Stimulated activated CD4-positive, alpha-beta T cell treated with anti-CD3 and anti-CD28 coated beads, Interleukin-2, amount 100 ng/mL, for 48 hours (primary cell): ENCODE data around the gene DMGDH.

Experiments
- DNase-seq, 2 donors: peaks; one replicate each; pipeline ENCODE4 v3.0.0-alpha.2; 2020

DMGDH gene

DNA sequence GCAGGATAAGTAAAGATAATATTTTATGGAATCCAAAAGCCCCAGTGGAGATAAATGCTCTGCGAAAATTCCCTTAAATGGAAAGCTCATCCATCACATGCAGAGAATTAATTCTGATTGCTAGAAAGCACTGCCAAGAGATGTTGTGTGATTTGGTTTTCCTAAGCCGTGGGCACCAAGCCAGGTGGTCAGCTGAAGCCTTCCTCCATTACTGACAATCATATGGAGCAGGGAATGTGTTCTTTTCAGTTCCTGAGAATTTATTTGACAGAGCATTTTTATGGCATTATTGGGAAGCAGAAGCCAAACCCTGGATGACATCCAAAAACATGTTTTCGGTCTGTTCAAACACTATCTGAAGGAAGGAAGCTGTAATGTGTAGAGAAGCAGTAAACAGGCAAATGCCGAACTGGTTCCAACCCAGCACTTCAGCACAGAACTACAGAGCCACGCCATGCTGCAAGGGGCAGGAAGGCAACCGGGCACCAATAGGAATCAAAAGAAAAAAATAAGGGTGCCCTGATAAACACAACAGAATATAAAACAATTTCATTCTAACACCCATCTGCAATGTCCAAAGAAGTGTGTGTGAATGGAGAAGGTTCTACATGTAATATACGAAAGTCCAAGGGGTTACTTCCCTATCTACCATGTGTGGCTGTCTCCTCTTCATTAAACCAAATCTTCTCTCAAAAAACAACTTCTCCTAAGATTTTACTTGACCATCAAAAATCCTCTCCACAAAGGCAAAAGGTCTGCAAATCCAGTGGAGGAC, 96.6 kb downstream of the DMGDH start:
- no peak for DNase-seq

DNA sequence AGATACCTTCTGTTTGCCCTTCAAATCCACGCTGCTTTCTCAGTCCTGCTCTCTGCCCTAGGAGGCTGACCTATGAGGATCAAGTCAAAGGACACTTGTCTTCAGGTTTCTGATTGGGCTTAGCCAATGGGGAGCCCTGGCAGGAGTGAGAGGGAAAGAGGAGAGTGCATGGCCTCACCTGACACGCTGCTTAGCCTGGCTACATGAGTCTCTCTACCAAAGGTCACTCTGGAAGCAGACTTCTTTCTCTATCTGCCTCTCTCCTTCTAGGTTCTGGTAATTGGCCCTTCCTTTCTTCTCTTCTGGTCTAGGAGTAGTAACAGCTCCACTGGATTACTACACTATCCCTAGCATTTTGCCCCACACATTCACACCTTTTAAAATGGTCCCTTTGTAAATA, 97.5 kb downstream of the DMGDH start:
- DNase-seq: no peak

DNA sequence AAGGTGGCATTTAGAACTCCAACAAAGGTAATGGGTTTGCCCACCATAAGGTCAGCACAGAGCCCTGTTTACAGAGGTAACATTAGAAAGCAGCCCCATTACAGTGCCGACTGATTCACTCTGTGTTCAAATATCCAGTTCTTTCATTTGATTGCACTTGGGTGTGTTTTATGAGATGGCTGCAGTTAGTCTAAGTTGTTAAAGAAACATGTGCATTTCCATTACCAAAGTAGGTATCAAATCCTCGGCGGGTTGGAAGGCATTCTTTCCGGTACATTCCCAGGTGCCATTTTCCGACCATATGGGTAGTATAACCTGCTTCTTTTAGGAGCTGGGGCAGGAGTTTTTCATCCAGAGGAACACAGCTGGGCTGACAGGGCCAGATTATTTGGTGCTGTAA, 100.7 kb downstream of the DMGDH start:
- DNase-seq: no peak

DNA sequence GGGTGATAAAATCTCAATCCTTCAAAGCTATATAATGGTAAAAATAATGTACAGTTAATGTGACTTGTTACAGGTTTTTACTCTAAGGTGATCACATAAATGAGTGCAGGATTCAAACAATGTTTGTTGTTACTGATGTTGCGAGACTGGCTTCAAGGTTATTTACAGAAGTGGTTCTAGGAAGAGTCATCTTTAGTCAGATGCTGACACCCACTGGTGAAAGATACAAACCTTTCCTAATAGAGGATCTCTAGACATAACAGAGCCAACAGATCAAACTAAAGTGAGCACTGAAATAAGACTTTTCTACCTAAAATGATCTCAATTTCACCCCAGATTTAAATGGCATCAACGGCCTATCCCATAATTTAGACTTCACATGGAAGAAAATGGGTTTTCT, 104.6 kb downstream of the DMGDH start:
- DNase-seq: no peak

DNA sequence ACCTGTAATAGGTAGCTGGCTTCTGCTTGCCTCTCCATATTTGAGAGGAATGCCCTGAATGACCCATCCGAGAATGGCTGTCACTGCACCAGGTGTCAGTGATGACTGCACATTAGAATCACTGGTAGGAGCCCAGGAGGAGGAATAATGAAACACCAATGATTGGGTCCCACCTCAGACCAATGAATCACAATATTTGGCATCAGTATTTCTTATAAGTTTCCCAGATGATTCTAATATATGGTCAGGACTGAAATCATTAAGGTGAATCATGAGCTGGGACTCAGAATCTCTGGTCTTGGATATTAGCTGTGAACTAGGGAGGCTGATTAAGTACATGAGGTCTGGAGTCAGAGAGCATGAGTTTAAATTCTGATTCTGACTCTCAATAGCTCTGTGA, 107.7 kb downstream of the DMGDH start:
- DNase-seq: no peak

DNA sequence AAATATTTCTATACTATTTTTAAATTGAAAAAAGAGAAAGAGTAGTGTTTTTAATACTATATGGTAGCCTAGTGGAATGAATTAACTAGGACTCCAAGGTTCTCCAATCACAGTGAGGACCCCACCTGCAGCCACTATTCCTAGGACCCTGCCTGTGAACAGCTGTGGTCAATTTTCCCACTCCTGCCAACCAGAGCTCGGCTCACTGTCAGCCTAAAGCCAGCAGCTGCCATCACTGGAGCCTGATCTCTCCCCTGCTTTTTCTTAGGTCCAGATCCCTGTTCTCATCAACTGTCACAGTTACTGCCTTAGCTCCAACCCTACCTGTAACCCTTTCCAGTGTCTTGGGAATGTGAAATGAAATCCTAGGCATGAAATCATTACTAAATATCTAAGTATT, 109.7 kb downstream of the DMGDH start:
- DNase-seq: no peak

DNA sequence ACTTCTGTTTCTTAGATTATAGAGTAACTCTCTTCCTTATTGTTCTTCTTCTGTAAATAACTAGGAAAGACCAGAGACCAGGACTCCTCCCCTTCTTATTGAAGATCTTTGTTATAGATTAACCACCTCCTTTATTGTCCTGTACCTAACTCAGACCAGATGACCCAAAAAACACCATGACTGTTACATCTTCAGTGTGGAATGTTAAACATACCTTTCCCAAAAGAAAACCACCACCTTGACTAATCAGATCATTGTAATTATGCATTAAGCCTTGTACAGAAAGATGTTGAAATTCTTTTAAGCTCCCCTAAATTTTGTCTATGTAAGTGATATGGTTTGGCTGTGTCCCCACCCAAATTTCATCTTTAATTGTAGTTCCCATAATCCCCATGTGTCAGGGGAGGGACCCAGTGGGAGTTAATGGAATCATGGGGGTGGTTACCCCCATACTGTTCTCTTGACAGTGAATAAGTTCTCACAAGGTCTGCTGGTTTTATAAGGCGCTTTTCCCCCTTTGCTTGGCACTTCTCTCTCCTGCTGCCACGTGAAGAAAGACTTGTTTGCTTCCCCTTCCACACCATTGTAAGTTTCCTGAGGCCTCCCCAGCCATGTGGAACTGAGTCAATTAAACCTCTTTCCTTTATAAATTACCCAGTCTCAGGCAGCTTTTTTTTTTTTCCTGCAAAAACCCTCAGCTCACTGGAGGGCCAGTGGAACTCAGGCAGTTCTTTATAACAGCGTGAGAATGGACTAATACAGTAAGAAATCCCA, 110.6 kb downstream of the DMGDH start:
- DNase-seq: no peak

DNA sequence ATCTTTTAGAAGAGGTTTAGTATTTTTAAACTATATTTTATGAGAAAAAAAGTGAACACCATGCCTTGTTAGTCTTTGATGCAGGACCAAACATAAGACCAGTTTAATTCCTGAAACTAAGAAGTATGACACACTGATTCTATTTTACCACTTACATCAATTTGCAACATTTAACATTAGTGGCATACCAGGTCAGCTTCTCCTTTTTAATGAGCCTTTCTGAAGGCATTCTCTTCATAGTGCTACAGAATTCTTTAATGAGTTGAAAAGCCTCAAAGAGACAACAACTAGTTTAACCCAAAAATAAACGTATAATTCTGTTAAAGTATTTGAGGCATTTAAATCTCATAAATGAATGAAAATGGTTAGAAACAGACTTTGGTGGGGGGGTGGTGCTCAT, 112.6 kb downstream of the DMGDH start:
- no peak for DNase-seq

DNA sequence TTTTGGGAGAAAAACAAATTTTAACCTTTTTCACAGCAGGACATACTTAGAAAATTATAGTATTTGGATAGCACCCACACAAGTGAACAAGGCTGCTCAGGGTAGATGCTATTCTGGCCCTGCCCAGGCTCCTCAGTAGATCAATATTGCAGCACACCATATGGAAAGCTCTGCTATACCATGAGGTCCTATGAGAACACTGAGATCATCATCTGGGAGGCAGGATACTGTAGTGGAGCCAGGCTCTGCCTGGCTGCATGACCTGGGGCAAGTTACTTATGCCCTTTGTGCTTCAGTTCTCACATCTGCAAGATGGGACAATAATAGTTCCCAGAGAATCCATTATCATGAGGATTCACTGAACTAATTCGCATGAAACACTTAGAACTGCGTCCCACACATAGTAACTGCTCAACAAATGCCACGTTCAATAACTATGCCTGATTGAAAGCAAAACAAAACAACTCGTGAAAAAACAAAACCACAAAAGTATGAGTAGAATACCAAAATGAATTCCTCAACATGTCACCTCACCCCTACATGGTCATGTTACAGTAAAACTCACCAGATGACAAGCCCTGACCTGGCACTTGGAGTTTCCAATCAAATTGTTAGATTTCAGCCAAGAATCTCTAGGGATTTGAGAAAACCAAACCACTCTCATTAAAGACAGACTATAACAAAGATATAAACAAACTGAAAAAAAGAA, 116.2 kb downstream of the DMGDH start:
- no peak for DNase-seq
